Smooth muscle cell (in vitro differentiated cells): Measurements from ENCODE around the gene KCNMA1. TPM values are rescaled to one million over a fixed set of nuclear protein-coding genes. Genes with fewer than 3 reads are reported as not detected.

Experiments
- DNase-seq: peaks from one replicate; lab custom pipeline; 2025; ENCODE audit not compliant: unreplicated experiment; lab: John Stamatoyannopoulos, UW
- H2AFZ ChIP-seq: fragments of 200-600 bp; sonication (generic); 2 replicates; pipeline ENCODE4 v1.6.0; 2016; ENCODE audit warnings: antibody characterized with exemption, low read depth, mild to moderate bottlenecking
- H3F3A ChIP-seq: fragments of 200-600 bp; sonication (generic); 2 replicates; pipeline ENCODE4 v1.6.0; 2017; ENCODE audit warnings: antibody characterized with exemption, low read depth
- H3K27ac ChIP-seq: fragments of 200-600 bp; sonication (generic); 2 replicates; pipeline ENCODE4 v1.5.1; 2016; ENCODE audit warnings: low read depth, mild to moderate bottlenecking
- H3K27me3 ChIP-seq: fragments of 200-600 bp; sonication (generic); 2 replicates; pipeline ENCODE4 v1.6.1; 2016; ENCODE audit warnings: low read depth, mild to moderate bottlenecking
- H3K36me3 ChIP-seq: fragments of 200-600 bp; sonication (generic); 2 replicates; pipeline ENCODE4 v1.5.1; 2016; ENCODE audit warnings: low read depth
- H3K4me1 ChIP-seq: fragments of 200-600 bp; sonication (generic); 2 replicates; pipeline ENCODE4 v1.5.1; 2016; ENCODE audit warnings: low read depth
- H3K4me2 ChIP-seq: fragments of 200-600 bp; sonication (generic); 2 replicates; pipeline ENCODE4 v1.6.0; 2016; ENCODE audit warnings: mild to moderate bottlenecking
- H3K4me3 ChIP-seq: fragments of 200-600 bp; sonication (generic); 2 replicates; pipeline ENCODE4 v1.5.1; 2016; ENCODE audit warnings: mild to moderate bottlenecking
- H3K79me2 ChIP-seq: fragments of 200-600 bp; sonication (generic); 2 replicates; pipeline ENCODE4 v1.6.0; 2016; ENCODE audit warnings: low read depth, mild to moderate bottlenecking
- H3K9ac ChIP-seq: fragments of 200-600 bp; sonication (generic); 2 replicates; pipeline ENCODE4 v1.6.0; 2016; ENCODE audit warnings: low read depth
- H3K9me3 ChIP-seq: fragments of 200-600 bp; sonication (generic); replicated peaks from 2 replicates; pipeline ENCODE4 v1.5.1; 2016; ENCODE audit warnings: low read depth
- H4K20me1 ChIP-seq: fragments of 200-600 bp; sonication (generic); 2 replicates; pipeline ENCODE4 v1.6.0; 2016; ENCODE audit warnings: low read depth
- CTCF ChIP-seq: fragments of 200-600 bp; sonication (generic); IDR thresholded peaks from 2 replicates; pipeline ENCODE4 v1.5.1; 2017; ENCODE audit warnings: borderline replicate concordance, mild to moderate bottlenecking, antibody characterized with exemption; ENCODE audit not compliant: insufficient read depth, poor library complexity, severe bottlenecking
- WGBS: methylation state at CpG from one replicate; pipeline ENCODE4 v1.1.7; 2016; ENCODE audit warnings: low lambda C conversion rate; 5-methylcytosine and 5-hydroxymethylcytosine counted together
- polyA plus RNA-seq: library from polyadenylated mRNA; unstranded; fragments of >200 nt; fragmentation: Nextera tagmentation; extraction: Ambion mirVana; gene quantifications from 2 replicates; pipeline ENCODE4 v1.2.1, GENCODE V29; 2016
- total RNA-seq: library from RNA; depleted of rRNA; stranded (reverse); fragments of >200 nt; gene quantifications from 2 replicates; pipeline ENCODE4 v1.2.3, GENCODE V29; 2014

KCNMA1 gene
- total and polyA plus RNA-seq, 2 experiments from 2014 or later, result 9.1 to 23.4 TPM

GRCh38 chr10:77533146-77533886 is 104.3 kb downstream of the KCNMA1 start:
- no peak for TF ChIP-seq CTCF
- Histone ChIP-seq H3K79me2 (no peaks in the 10 kb centered on the region), H3K27ac (no peak overlapping the region), H3K4me1 (peaks cover 3% of the 10 kb centered on the region), H3K36me3 (no peaks in the 10 kb centered on the region), H4K20me1 (no peaks in the 10 kb centered on the region), H3K9me3 (no peaks in the 10 kb centered on the region), H3K4me3 (no peak overlapping the region), H3K4me2 (no peak overlapping the region), H3K27me3 (no peaks in the 10 kb centered on the region), H3F3A (no peaks in the 10 kb centered on the region), H3K9ac (no peak overlapping the region), H2AFZ (no peak overlapping the region)
- WGBS, result 77% methylated on average over 6 of the region's 6 CpGs
- DNase-seq, result no peak

GRCh38 chr10:77532068-77532467 is 105.5 kb downstream of the KCNMA1 start:
- H3K79me2 ChIP-seq, result no peaks in the 10 kb centered on the region
- H3K4me3 ChIP-seq, result no peak overlapping the region
- peaks cover 3% of the 10 kb centered on the region for H3K4me1 ChIP-seq
- no peak for TF ChIP-seq CTCF
- H4K20me1 ChIP-seq, result no peaks in the 10 kb centered on the region
- H3K9me3 ChIP-seq, result no peaks in the 10 kb centered on the region
- no peak for DNase-seq
- H3F3A ChIP-seq, result no peaks in the 10 kb centered on the region
- H3K9ac ChIP-seq, result peak overlapping the region; percentile 82
- H3K4me2 ChIP-seq, result peak overlapping the region; percentile 70
- WGBS, result 74% methylated on average over 12 of the region's 12 CpGs
- no peaks in the 10 kb centered on the region for H3K36me3 ChIP-seq
- H3K27ac ChIP-seq, result peak overlapping the region; percentile 91
- no peaks in the 10 kb centered on the region for H3K27me3 ChIP-seq
- peak overlapping the region; percentile 40 for H2AFZ ChIP-seq

GRCh38 chr10:77531441-77532001 is 106.1 kb downstream of the KCNMA1 start:
- H3K4me1 ChIP-seq, result peaks cover 3% of the 10 kb centered on the region
- DNase-seq, result no peak
- no peaks in the 10 kb centered on the region for H3K36me3 ChIP-seq
- 20% methylated on average over 10 of the region's 10 CpGs for WGBS
- no peaks in the 10 kb centered on the region for H3K27me3 ChIP-seq
- H3K4me2 ChIP-seq, result peak overlapping the region; percentile 70
- H2AFZ ChIP-seq, result peak overlapping the region; percentile 40
- peak overlapping the region; percentile 82 for H3K9ac ChIP-seq
- H3K79me2 ChIP-seq, result no peaks in the 10 kb centered on the region
- TF ChIP-seq CTCF, result no peak
- no peak overlapping the region for H3K4me3 ChIP-seq
- H4K20me1 ChIP-seq, result no peaks in the 10 kb centered on the region
- H3F3A ChIP-seq, result no peaks in the 10 kb centered on the region
- peak overlapping the region; percentile 91 for H3K27ac ChIP-seq
- no peaks in the 10 kb centered on the region for H3K9me3 ChIP-seq
